A673 (cell line): ENCODE data around the gene PLXNA3.

Experiments
- CTCF ChIP-seq: fragments of 300-800, 200-600 bp; sonication (generic); conservative IDR thresholded peaks from 2 replicates; pipeline ENCODE4 v1.5.1; 2017; ENCODE audit warnings: low read depth, mild to moderate bottlenecking, antibody characterized with exemption, low read length, moderate library complexity, mixed read lengths
- EZH2 ChIP-seq: fragments of 200-600 bp; sonication (generic); IDR thresholded peaks from 2 replicates; pipeline ENCODE4 v1.6.1; 2017; ENCODE audit warnings: borderline replicate concordance, low read depth, mild to moderate bottlenecking, mixed read lengths, antibody characterized with exemption, low read length; ENCODE audit not compliant: poor library complexity, severe bottlenecking

GRCh38 chrX:154465601-154466000 lies 7.5 kb downstream of the PLXNA3 start:
- TF ChIP-seq EZH2: no peak
- no peak for TF ChIP-seq CTCF
